ENCODE measurements around the gene TRIM8.

The TRIM8 gene

DNA sequence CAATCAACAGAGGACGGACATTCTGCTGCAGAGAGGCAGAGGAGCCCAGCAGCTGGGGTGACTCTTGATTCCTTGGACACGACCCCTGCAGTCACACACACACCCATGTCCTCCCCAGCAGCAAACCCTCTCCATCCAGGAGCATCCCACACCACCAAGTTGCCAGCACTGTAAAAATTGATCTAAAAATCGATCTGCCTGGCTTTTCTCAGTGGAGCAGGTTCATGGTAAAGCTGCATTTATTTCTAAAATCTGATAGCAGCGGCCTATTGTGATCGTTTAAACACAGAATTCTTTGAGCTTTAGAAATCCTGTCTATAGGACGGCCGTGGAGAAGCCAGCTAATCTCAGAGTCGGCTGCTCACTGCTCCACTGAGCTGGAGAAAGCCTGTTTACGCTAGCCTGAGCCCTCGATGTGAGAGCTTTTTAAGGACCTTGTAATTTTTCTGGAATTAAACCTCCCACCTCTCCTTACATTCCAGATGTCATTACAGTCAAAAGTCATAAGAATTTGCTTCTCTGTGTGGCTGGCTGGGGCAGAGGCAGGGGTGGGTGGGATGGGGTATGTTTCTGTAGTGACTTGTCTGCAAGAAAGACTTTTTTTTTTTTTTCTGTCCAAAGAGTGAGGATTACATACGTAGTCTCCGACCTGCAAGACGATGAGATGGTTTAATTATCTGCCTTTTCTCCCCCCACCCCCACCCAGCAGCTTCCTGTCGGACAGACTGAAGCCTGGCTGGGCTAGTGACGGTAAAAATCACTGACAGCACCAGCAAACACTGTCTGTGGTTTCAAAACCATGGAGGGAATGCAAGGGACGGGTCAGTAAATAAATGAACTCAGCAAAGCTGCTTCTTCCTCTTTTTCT is 31.6 kb downstream of the TRIM8 start:
- H3K4me3 ChIP-seq (replicated peaks; ENCODE audit: low read depth, low read length): peak overlapping the region; percentile 9; the same call in 1 of the 2 replicates
- TF ChIP-seq, protein P1, sequence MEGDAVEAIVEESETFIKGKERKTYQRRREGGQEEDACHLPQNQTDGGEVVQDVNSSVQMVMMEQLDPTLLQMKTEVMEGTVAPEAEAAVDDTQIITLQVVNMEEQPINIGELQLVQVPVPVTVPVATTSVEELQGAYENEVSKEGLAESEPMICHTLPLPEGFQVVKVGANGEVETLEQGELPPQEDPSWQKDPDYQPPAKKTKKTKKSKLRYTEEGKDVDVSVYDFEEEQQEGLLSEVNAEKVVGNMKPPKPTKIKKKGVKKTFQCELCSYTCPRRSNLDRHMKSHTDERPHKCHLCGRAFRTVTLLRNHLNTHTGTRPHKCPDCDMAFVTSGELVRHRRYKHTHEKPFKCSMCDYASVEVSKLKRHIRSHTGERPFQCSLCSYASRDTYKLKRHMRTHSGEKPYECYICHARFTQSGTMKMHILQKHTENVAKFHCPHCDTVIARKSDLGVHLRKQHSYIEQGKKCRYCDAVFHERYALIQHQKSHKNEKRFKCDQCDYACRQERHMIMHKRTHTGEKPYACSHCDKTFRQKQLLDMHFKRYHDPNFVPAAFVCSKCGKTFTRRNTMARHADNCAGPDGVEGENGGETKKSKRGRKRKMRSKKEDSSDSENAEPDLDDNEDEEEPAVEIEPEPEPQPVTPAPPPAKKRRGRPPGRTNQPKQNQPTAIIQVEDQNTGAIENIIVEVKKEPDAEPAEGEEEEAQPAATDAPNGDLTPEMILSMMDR (IDR thresholded peaks at IDR 0.05; ENCODE audit: low read depth, low read length, missing control alignments): no peak
- peak; percentile 72 for DNase-seq (ENCODE audit: extremely low read depth, low read depth)

- DNase-seq (ENCODE audit: extremely low read depth, low read depth): no peak
- H3K4me3 ChIP-seq (replicated peaks; ENCODE audit: low read depth, low read length): no peak overlapping the region
Observed at GRCh38 chr10:102676534-102677315, 32.4 kb downstream of the TRIM8 start.

DNA sequence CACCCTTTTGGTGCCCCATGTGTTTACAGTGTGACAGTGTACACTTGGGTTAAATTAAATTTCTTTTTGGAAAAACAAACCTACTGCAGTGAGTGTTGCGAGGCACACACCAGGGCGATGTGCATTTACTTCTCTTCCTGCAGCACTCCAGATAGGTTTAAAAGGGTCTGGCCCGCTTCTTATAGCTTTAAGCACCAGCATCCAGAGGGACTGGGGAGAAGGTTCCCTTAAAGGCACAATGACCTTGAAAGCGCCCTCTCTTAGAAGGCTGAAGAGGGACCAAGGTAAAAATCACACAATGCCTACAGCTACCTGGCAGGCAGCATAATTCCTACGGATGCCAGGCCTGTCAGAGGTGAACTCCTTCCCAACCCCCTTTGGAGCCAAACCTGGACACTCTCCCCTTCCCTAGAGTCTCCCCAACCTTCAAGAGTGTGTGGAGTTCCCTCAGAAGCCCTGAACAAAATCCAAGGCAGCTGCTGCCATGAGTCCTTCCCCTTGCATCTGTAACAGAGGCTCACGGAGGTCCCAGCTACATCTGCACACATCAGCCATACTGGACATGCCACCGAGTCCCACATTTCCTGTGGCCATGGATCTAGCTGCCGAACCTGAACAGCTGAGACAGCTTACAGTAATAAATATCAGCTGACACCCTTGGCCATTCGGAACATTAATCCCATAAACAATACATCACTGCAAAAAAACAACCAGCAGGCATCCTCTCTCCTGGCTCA is 33.2 kb downstream of the TRIM8 start:
- TF ChIP-seq, protein P1 (IDR thresholded peaks at IDR 0.05; ENCODE audit: low read depth, low read length, missing control alignments): no peak
- no peak overlapping the region for H3K4me3 ChIP-seq (replicated peaks; ENCODE audit: low read depth, low read length)
- no peak for DNase-seq (ENCODE audit: extremely low read depth, low read depth)

More at GRCh38 chr10:102676534-102677315, 32.4 kb downstream of the TRIM8 start:
- TF ChIP-seq, protein P1 (IDR thresholded peaks at IDR 0.05; ENCODE audit: low read depth, low read length, missing control alignments): no peak

GRCh38 chr10:102678068-102678400 is 33.8 kb downstream of the TRIM8 start:
- no peak overlapping the region for H3K4me3 ChIP-seq (replicated peaks; ENCODE audit: low read depth, low read length)
- no peak for DNase-seq (ENCODE audit: extremely low read depth, low read depth)
- TF ChIP-seq, protein P1 (IDR thresholded peaks at IDR 0.05; ENCODE audit: low read depth, low read length, missing control alignments): no peak

DNA sequence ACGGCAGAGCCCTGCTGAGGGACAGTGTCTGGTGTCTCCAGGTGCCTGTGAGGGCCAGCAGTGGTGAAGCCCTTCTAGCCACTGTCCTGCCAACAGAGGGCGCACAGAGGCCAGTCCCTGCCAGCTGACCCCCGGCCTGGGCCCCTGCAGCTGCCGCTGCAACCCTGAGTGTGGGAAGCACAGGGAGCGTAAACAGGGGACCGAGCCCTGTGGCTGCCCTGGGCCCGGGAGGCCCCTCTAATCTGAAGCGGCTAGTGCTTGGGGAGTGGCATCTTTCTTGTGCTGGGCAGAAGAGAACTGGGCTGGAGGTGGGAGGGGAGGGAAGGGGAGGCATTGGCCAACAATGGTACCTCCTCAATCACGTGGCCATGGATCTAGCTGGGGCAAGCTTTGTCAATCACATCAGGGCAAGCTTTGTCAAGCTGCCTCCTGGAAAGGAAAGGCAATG is 34.6 kb downstream of the TRIM8 start:
- H3K4me3 ChIP-seq (replicated peaks; ENCODE audit: low read depth, low read length): no peak overlapping the region
- TF ChIP-seq, protein P1 (IDR thresholded peaks at IDR 0.05; ENCODE audit: low read depth, low read length, missing control alignments): peak; percentile 75
- no peak for DNase-seq (ENCODE audit: extremely low read depth, low read depth)

GRCh38 chr10:102679596-102679995 is 35.3 kb downstream of the TRIM8 start:
- DNase-seq (ENCODE audit: extremely low read depth, low read depth): no peak
- TF ChIP-seq, protein P1 (IDR thresholded peaks at IDR 0.05; ENCODE audit: low read depth, low read length, missing control alignments): no peak
- no peak overlapping the region for H3K4me3 ChIP-seq (replicated peaks; ENCODE audit: low read depth, low read length)
